Activated T-helper 2 cell treated with anti-CD3 and anti-CD28 coated beads, Interferon-gamma antibody, Interleukin-2, Interleukin-4, amounts not matched to agents 10 μg/mL and 5 μg/mL and 100 μg/mL, durations not matched to agents 14 hours and 24 hours and 36 hours (primary cell): ENCODE measurements around the gene ULK3. TPM values are rescaled to one million over a fixed set of nuclear protein-coding genes. Genes with fewer than 3 reads are reported as not detected.

Experiments
- DNase-seq: peaks from one replicate; pipeline ENCODE4 v3.0.0; 2021; ENCODE audit warnings: low spot score
- H3K27ac Mint-ChIP-seq: one replicate; pipeline ENCODE4 v1.8.0; 2021; ENCODE audit warnings: mixed read lengths
- H3K27me3 Mint-ChIP-seq: one replicate; pipeline ENCODE4 v1.8.0; 2021; ENCODE audit warnings: low read depth, mixed read lengths
- H3K36me3 Mint-ChIP-seq: one replicate; pipeline ENCODE4 v1.8.0; 2021; ENCODE audit warnings: low read depth, mixed read lengths
- H3K4me1 Mint-ChIP-seq: one replicate; pipeline ENCODE4 v1.8.0; 2021; ENCODE audit warnings: low read depth, mixed read lengths
- H3K4me3 Mint-ChIP-seq: one replicate; pipeline ENCODE4 v1.8.0; 2021; ENCODE audit warnings: low read depth, mild to moderate bottlenecking, moderate library complexity, mixed read lengths
- H3K9me3 Mint-ChIP-seq: one replicate; pipeline ENCODE4 v1.8.0; 2021; ENCODE audit warnings: mixed read lengths
- intact Hi-C: fragments of 100-400 bp; cut with micrococcal nuclease; formaldehyde crosslinking; loops from one replicate; pipeline ENCODE4 v1.15.1; 2023
- total RNA-seq: library from RNA; stranded (reverse); gene quantifications from 2 replicates; pipeline ENCODE4 v1.2.3, GENCODE V29; 2022

ULK3 gene
- total RNA-seq, 1 donor from 2014 or later, result 47.7 TPM

- Mint-ChIP-seq H3K36me3 (peaks cover 14% of the 10 kb centered on the region), H3K27ac (no peak overlapping the region), H3K27me3 (peaks cover 1% of the 10 kb centered on the region), H3K4me1 (peaks cover 9% of the 10 kb centered on the region), H3K9me3 (no peaks in the 10 kb centered on the region), H3K4me3 (no peak overlapping the region)
- intact Hi-C loops, result no loop called here
- DNase-seq, result no peak
These were observed 9.4 kb downstream of the ULK3 start for GRCh38 chr15:74833376-74834107.

- no peaks in the 10 kb centered on the region for H3K9me3 Mint-ChIP-seq
- H3K4me1 Mint-ChIP-seq, result peaks cover 9% of the 10 kb centered on the region
- peaks cover 14% of the 10 kb centered on the region for H3K36me3 Mint-ChIP-seq
- intact Hi-C loops, result no loop called here
- H3K4me3 Mint-ChIP-seq, result no peak overlapping the region
- DNase-seq, result no peak
- peaks cover 7% of the 10 kb centered on the region for H3K27me3 Mint-ChIP-seq
- H3K27ac Mint-ChIP-seq, result no peak overlapping the region
These were observed 10.1 kb downstream of the ULK3 start for GRCh38 chr15:74832826-74833225.

- peaks cover 12% of the 10 kb centered on the region for H3K27me3 Mint-ChIP-seq
- no peaks in the 10 kb centered on the region for H3K9me3 Mint-ChIP-seq
- H3K4me3 Mint-ChIP-seq, result no peak overlapping the region
- no peak overlapping the region for H3K27ac Mint-ChIP-seq
- peaks cover 9% of the 10 kb centered on the region for H3K4me1 Mint-ChIP-seq
- intact Hi-C loops, result no loop called here
- DNase-seq, result no peak
- H3K36me3 Mint-ChIP-seq, result peaks cover 14% of the 10 kb centered on the region
These were observed 11.0 kb downstream of the ULK3 start for GRCh38 chr15:74831813-74832495.

- Mint-ChIP-seq H3K4me3 (no peak overlapping the region), H3K36me3 (peaks cover 7% of the 10 kb centered on the region), H3K27ac (no peak overlapping the region), H3K9me3 (no peaks in the 10 kb centered on the region), H3K4me1 (peaks cover 9% of the 10 kb centered on the region), H3K27me3 (peaks cover 15% of the 10 kb centered on the region)
- intact Hi-C loops, result no loop called here
- no peak for DNase-seq
These were observed 12.1 kb downstream of the ULK3 start for GRCh38 chr15:74830868-74831267.

- no peaks in the 10 kb centered on the region for H3K9me3 Mint-ChIP-seq
- H3K27ac Mint-ChIP-seq, result no peak overlapping the region
- no peak overlapping the region for H3K4me3 Mint-ChIP-seq
- DNase-seq, result no peak
- H3K36me3 Mint-ChIP-seq, result peaks cover under 1% of the 10 kb centered on the region
- intact Hi-C loops, result no loop called here
- peaks cover 5% of the 10 kb centered on the region for H3K4me1 Mint-ChIP-seq
- peaks cover 18% of the 10 kb centered on the region for H3K27me3 Mint-ChIP-seq
These were observed 13.0 kb downstream of the ULK3 start for GRCh38 chr15:74829991-74830390.

- Mint-ChIP-seq H3K4me1 (peaks cover 3% of the 10 kb centered on the region), H3K27ac (no peak overlapping the region), H3K36me3 (no peaks in the 10 kb centered on the region)
These were observed 13.5 kb downstream of the ULK3 start for GRCh38 chr15:74829486-74829885.

GRCh38 chr15:74828835-74829234, 14.1 kb downstream of the ULK3 start:
- no peak for DNase-seq
- no peaks in the 10 kb centered on the region for H3K9me3 Mint-ChIP-seq
- no peak overlapping the region for H3K27ac Mint-ChIP-seq
- H3K36me3 Mint-ChIP-seq, result no peaks in the 10 kb centered on the region
- intact Hi-C loops, result no loop called here
- no peak overlapping the region for H3K4me3 Mint-ChIP-seq
- peaks cover 25% of the 10 kb centered on the region for H3K27me3 Mint-ChIP-seq
- H3K4me1 Mint-ChIP-seq, result peaks cover 3% of the 10 kb centered on the region

More at GRCh38 chr15:74829486-74829885, 13.5 kb downstream of the ULK3 start:
- intact Hi-C loops, result no loop called here
- H3K27me3 Mint-ChIP-seq, result peaks cover 23% of the 10 kb centered on the region
- DNase-seq, result no peak
- no peaks in the 10 kb centered on the region for H3K9me3 Mint-ChIP-seq
- no peak overlapping the region for H3K4me3 Mint-ChIP-seq

- Mint-ChIP-seq H3K27ac (no peak overlapping the region), H3K9me3 (no peaks in the 10 kb centered on the region), H3K27me3 (peaks cover 25% of the 10 kb centered on the region), H3K36me3 (no peaks in the 10 kb centered on the region), H3K4me1 (peaks cover 3% of the 10 kb centered on the region), H3K4me3 (no peak overlapping the region)
- intact Hi-C loops, result no loop called here
- DNase-seq, result no peak
These were observed 15.3 kb downstream of the ULK3 start for GRCh38 chr15:74827614-74828013.

GRCh38 chr15:74826921-74827320, 16.0 kb downstream of the ULK3 start:
- no peaks in the 10 kb centered on the region for H3K36me3 Mint-ChIP-seq
- H3K4me1 Mint-ChIP-seq, result peaks cover 3% of the 10 kb centered on the region
- DNase-seq, result no peak
- H3K9me3 Mint-ChIP-seq, result no peaks in the 10 kb centered on the region
- H3K27me3 Mint-ChIP-seq, result peaks cover 25% of the 10 kb centered on the region
- H3K4me3 Mint-ChIP-seq, result no peak overlapping the region
- H3K27ac Mint-ChIP-seq, result no peak overlapping the region
- intact Hi-C loops, result no loop called here

GRCh38 chr15:74826364-74826819, 16.6 kb downstream of the ULK3 start, which contains the start of gene CPLX3:
Gene CPLX3, plus strand, starts transcription at chr15:74826627. Its CDS starts 77 bp downstream, at chr15:74826704.
- intact Hi-C loops, result no loop called here
- H3K4me1 Mint-ChIP-seq, result peaks cover 3% of the 10 kb centered on the region
- H3K27ac Mint-ChIP-seq, result no peak within 1 kb of the TSS
- no peaks in the 10 kb centered on the region for H3K36me3 Mint-ChIP-seq
- no peak within 1 kb of the TSS for H3K4me3 Mint-ChIP-seq
- peak; percentile 55 for DNase-seq
- H3K27me3 Mint-ChIP-seq, result peaks cover 25% of the 10 kb centered on the region
- H3K9me3 Mint-ChIP-seq, result no peaks in the 10 kb centered on the region

GRCh38 chr15:74825866-74826265, 17.1 kb downstream of the ULK3 start:
- Mint-ChIP-seq H3K4me3 (no peak overlapping the region), H3K4me1 (peaks cover 3% of the 10 kb centered on the region), H3K27me3 (peaks cover 25% of the 10 kb centered on the region), H3K36me3 (no peaks in the 10 kb centered on the region), H3K9me3 (no peaks in the 10 kb centered on the region), H3K27ac (no peak overlapping the region)
- no peak for DNase-seq
- intact Hi-C loops, result no loop called here

- intact Hi-C loops, result no loop called here
- Mint-ChIP-seq H3K36me3 (no peaks in the 10 kb centered on the region), H3K4me1 (peaks cover 3% of the 10 kb centered on the region), H3K27ac (no peak overlapping the region), H3K9me3 (no peaks in the 10 kb centered on the region), H3K27me3 (peaks cover 25% of the 10 kb centered on the region), H3K4me3 (no peak overlapping the region)
- DNase-seq, result no peak
These were observed 18.0 kb downstream of the ULK3 start for GRCh38 chr15:74824976-74825375.

- H3K4me3 Mint-ChIP-seq, result no peak overlapping the region
- DNase-seq, result no peak
- peaks cover 6% of the 10 kb centered on the region for H3K4me1 Mint-ChIP-seq
- no peak overlapping the region for H3K27ac Mint-ChIP-seq
- no peaks in the 10 kb centered on the region for H3K36me3 Mint-ChIP-seq
- H3K9me3 Mint-ChIP-seq, result no peaks in the 10 kb centered on the region
- peaks cover 23% of the 10 kb centered on the region for H3K27me3 Mint-ChIP-seq
- intact Hi-C loops, result no loop called here
These were observed 19.6 kb downstream of the ULK3 start for GRCh38 chr15:74823324-74823723.
